Ovary (tissue), 3 donors: ENCODE data around the gene SORCS2.

Source experiments
- EP300 ChIP-seq: sonication (generic); formaldehyde crosslinking; IDR thresholded peaks from one replicate; pipeline ENCODE4 v1.6.1; 2017; ENCODE audit warnings: antibody characterized with exemption
- TF ChIP-seq, protein P1 (sequence below), 3 donors: fragments of 450-650 bp in 2 of 3; fragments of 200-600 bp in 1 of 3; IDR thresholded peaks; one replicate each; pipeline versions ENCODE4 v1.5.1 to v1.8.0; 2016 to 2022; ENCODE audit warnings: antibody characterized with exemption in 3 of 3, mild to moderate bottlenecking in 1 of 3
- donor health status: DM: no; HTN: no; CAD: no.

- no peak for TF ChIP-seq EP300
- TF ChIP-seq, protein P1, sequence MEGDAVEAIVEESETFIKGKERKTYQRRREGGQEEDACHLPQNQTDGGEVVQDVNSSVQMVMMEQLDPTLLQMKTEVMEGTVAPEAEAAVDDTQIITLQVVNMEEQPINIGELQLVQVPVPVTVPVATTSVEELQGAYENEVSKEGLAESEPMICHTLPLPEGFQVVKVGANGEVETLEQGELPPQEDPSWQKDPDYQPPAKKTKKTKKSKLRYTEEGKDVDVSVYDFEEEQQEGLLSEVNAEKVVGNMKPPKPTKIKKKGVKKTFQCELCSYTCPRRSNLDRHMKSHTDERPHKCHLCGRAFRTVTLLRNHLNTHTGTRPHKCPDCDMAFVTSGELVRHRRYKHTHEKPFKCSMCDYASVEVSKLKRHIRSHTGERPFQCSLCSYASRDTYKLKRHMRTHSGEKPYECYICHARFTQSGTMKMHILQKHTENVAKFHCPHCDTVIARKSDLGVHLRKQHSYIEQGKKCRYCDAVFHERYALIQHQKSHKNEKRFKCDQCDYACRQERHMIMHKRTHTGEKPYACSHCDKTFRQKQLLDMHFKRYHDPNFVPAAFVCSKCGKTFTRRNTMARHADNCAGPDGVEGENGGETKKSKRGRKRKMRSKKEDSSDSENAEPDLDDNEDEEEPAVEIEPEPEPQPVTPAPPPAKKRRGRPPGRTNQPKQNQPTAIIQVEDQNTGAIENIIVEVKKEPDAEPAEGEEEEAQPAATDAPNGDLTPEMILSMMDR (IDR thresholded peaks at IDR 0.05): no peak
Observed at GRCh38 chr4:7705593-7705992, 513.3 kb downstream of the SORCS2 start.
